ELR (cell line): ENCODE data around the gene KBTBD6.
A peak's percentile ranks its signal among the peaks of the same experiment; 100 is the strongest.
"Not testable (repeated sequence)": the region's sequence is repeated elsewhere in the genome, so short reads cannot be mapped to it uniquely, and the experiment has no call there.

Source experiments
- DNase-seq: peaks from one replicate; pipeline ENCODE4 v3.0.0-alpha.2; 2015; ENCODE audit warnings: low read depth

KBTBD6 gene

GRCh38 chr13:41132512-41133152 lies at the start of gene KBTBD6:
Gene KBTBD6 (minus strand): TSS chr13:41132802. CDS start chr13:41132511, 291 bp downstream.
- DNase-seq: peak; percentile 100

GRCh38 chr13:41182231-41182630 lies 49.6 kb upstream of the KBTBD6 start:
- no peak for DNase-seq

GRCh38 chr13:41179593-41180250 lies 47.1 kb upstream of the KBTBD6 start:
- DNase-seq: peak; percentile 78

- DNase-seq: no peak
Observed at GRCh38 chr13:41178040-41178439, 45.4 kb upstream of the KBTBD6 start.

GRCh38 chr13:41177616-41178015 lies 45.0 kb upstream of the KBTBD6 start:
- DNase-seq: no peak

GRCh38 chr13:41175576-41175975 lies 43.0 kb upstream of the KBTBD6 start:
- not testable (repeated sequence) for DNase-seq

GRCh38 chr13:41162151-41162550 lies 29.5 kb upstream of the KBTBD6 start:
- DNase-seq: no peak

GRCh38 chr13:41159174-41159573 lies 26.6 kb upstream of the KBTBD6 start:
- no peak for DNase-seq

GRCh38 chr13:41157048-41157717 lies 24.6 kb upstream of the KBTBD6 start:
- DNase-seq: peak; percentile 16

GRCh38 chr13:41156620-41157019 lies 24.0 kb upstream of the KBTBD6 start:
- DNase-seq: no peak

- no peak for DNase-seq
Observed at GRCh38 chr13:41154042-41154441, 21.4 kb upstream of the KBTBD6 start.

- DNase-seq: no peak
Observed at GRCh38 chr13:41152005-41152404, 19.4 kb upstream of the KBTBD6 start.

GRCh38 chr13:41150058-41150457 lies 17.5 kb upstream of the KBTBD6 start:
- no peak for DNase-seq

- no peak for DNase-seq
Observed at GRCh38 chr13:41148419-41149283, 16.0 kb upstream of the KBTBD6 start.

- DNase-seq: peak; percentile 53
Observed at GRCh38 chr13:41145136-41145908, 12.7 kb upstream of the KBTBD6 start.

GRCh38 chr13:41144576-41144975 lies 12.0 kb upstream of the KBTBD6 start:
- no peak for DNase-seq

GRCh38 chr13:41139296-41139966 lies 6.8 kb upstream of the KBTBD6 start:
- peak; percentile 65 for DNase-seq

- peak; percentile 90 for DNase-seq
Observed at GRCh38 chr13:41137951-41138350, 5.3 kb upstream of the KBTBD6 start.

- peak; percentile 62 for DNase-seq
Observed at GRCh38 chr13:41137241-41137640, 4.6 kb upstream of the KBTBD6 start.

GRCh38 chr13:41136396-41137031 lies 3.9 kb upstream of the KBTBD6 start:
- DNase-seq: no peak
